ENCODE results near the gene CD3D.

DNA sequence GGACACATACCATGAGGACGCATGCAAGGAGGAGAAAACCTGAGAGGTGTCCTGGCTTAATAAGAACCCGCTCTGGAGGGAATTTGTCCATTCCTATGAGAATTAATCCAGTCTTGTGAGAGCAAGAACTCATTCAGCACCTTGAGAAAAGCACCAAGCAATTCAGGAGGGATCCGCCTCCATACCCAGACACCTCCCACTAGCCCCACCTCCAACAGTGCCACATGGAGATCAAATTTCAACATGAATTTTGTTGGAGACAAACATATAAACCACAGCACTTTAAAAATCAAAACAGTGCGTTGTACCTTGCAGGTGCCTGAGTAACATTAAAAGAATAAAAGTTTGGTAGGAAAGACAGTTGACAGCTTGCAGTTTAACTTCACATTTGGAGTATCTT, 28.3 kb upstream of the CD3D start:
- TF ChIP-seq, protein P1, sequence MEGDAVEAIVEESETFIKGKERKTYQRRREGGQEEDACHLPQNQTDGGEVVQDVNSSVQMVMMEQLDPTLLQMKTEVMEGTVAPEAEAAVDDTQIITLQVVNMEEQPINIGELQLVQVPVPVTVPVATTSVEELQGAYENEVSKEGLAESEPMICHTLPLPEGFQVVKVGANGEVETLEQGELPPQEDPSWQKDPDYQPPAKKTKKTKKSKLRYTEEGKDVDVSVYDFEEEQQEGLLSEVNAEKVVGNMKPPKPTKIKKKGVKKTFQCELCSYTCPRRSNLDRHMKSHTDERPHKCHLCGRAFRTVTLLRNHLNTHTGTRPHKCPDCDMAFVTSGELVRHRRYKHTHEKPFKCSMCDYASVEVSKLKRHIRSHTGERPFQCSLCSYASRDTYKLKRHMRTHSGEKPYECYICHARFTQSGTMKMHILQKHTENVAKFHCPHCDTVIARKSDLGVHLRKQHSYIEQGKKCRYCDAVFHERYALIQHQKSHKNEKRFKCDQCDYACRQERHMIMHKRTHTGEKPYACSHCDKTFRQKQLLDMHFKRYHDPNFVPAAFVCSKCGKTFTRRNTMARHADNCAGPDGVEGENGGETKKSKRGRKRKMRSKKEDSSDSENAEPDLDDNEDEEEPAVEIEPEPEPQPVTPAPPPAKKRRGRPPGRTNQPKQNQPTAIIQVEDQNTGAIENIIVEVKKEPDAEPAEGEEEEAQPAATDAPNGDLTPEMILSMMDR (conservative IDR thresholded peaks at IDR 0.05) = no peak
- no peak for TF ChIP-seq ZFX (IDR thresholded peaks at IDR 0.05)
